Inferior parietal cortex (tissue), 1 donor: ENCODE results near the gene SYDE2.
"Not testable (repeated sequence)": the region's sequence is repeated elsewhere in the genome, so short reads cannot be mapped to it uniquely, and the experiment has no call there.

Experiments
- DNase-seq: peaks from one replicate; pipeline ENCODE4 v3.0.0-alpha.2; 2016; ENCODE audit errors: extremely low spot score

SYDE2 gene

DNA sequence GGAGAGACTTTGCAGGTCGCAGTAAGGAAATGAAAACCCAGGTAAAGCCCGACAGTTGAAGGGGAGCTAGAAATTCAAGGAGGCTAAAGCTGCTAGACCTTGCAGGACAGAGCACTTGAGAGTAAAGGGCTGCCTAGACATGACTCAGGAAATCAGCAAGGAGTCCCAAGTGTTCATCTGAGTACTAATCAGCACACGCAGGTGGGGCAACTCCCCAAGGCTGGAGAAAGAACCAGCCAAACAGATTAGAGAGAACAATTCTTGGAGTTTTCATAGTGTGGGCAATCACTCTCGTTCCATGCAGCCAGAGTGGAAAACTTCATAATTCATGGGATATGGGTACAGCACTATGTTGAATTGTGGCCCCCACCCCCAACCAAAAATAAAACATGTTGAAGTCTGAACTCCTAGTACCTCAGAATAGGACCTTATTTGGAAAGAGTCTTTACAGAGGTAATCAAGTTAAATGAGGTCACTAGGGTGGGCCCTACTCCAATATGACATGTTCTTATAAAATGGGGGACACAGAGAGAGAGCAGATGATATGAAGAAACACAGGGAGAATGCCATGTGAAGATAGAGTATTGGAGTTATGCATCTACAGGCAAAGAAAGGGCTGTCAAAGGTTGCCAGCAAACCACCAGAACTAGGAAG, 28.0 kb downstream of the SYDE2 start:
- DNase-seq = no peak

GRCh38 chr1:85171721-85172120, 29.1 kb downstream of the SYDE2 start:
- no peak for DNase-seq

DNA sequence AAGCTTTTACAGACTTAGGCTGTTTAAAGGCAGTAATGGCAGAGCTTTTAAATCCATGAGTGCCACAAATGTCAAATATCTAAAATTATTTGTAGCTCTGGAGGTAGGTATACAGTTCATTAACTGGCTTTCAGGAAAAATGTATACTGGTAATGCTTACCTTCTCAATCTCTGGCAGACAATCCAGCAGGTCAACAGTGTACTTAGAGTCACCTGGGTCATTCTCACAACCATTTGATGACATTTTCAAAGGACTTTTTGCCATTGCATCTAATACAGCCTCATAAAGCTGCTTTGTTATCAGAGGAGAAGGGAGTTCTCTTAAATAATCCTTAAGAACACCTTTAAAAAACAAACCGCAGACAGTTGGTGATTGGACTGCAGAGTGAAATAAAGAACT, 31.9 kb downstream of the SYDE2 start:
- DNase-seq = no peak

DNA sequence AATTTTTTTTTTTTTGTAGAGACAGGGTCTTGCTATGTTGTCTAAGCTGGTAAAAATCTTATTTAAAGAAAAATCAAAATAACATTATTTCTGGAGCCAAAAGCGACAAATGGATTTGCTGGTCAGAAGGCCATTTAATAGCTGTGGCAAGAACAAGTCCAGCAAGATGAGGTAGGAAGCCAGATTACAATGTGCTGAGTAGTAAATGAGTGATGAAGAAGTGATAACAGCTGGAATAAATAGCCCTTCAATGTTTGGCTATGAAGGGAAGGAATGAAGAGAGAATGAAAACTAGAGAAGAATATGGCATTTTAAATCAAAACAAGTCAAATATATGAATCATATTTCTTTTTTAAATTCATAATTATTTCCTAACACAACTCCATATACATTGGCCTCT, 34.5 kb downstream of the SYDE2 start:
- no peak for DNase-seq

- DNase-seq = no peak
Observed at GRCh38 chr1:85158910-85159309, 41.9 kb downstream of the SYDE2 start.

- no peak for DNase-seq
Observed at GRCh38 chr1:85157436-85157835, 43.4 kb downstream of the SYDE2 start.

DNA sequence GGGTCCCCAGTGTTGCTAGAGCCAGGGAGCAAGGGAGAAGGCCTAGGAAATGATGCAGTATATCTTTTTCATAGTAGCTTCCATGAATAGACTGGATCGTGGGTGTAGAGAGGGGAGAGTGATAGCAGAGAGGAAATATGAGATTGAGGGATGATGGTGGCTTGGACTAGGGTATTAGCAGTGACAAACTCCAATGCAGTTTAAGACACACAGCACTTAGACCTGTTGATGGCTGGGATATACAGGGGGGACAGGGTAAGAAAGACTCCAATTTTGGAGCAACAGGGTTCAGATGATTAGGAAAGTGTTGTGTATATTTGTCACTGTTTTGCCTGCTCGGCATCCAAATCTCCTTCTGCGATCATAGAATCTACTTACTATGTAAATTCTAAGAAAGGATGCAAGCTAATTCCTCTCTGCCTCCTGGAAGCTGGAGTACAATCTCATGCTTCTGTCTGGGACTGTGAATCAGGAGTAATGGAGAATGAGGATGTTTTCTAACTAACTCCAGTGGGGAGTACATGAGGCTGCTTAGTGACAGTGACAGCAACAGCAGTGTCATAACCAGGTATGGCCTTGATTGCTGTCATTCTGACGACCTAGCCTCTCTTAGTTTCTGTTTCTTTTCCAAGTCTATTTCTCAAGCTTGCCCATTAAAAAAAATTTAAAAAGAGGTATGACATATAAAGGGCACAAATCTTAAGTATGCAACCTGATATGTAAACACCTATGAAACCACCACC, 47.5 kb downstream of the SYDE2 start:
- no peak for DNase-seq

GRCh38 chr1:85151446-85151845, 49.4 kb downstream of the SYDE2 start:
- no peak for DNase-seq

GRCh38 chr1:85149805-85150204, 51.0 kb downstream of the SYDE2 start:
- no peak for DNase-seq

- no peak for DNase-seq
Observed at GRCh38 chr1:85148524-85149250, 52.1 kb downstream of the SYDE2 start.

- no peak for DNase-seq
Observed at GRCh38 chr1:85146972-85147359, 53.9 kb downstream of the SYDE2 start.

DNA sequence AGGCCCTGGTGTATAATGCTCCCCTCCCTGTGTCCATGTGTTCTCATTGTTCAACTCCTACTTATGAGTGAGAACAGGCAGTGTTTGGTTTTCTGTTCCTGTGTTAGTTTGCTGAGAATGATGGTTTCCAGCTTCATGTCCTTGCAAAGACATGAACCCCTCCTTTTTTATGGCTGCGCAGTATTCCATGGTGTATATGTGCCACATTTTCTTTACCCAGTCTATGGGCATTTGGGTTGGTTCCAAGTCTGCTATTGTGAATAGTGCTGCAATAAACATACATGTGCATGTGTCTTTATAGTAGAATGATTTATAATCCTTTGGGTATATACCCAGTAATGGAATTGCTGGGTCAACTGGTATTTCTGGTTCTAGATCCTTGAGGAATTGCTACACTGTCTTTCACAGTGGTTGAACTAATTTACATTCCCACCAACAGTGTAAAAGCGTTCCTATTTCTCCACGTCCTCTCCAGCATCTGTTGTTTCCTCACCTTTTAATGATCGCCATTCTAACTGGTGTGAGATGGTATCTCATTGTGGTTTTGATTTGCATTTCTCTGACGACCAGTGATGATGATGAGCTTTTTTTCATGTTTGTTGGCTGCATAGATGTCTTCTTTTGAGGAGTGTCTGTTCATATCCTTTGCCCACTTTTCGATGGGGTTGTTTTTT, 54.4 kb downstream of the SYDE2 start:
- not testable (repeated sequence) for DNase-seq

DNA sequence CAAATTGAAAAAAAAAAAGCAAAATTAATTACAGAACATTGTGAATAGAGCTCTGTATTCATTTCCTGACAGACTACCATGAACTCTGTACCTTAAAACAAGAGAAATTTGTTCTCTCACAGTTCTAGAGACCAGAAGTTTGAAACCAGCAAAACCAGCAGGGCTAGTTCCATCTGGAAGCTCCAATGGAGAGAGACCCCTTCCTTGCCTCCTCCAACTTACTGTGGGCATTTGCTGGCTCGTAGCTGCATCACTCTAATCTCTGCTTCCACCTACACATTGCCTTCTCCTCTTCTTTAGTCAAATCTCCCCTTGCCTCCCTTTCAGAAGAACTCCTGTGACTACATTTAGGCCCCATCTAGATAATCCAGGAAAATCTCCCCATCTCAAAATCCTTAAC, 56.5 kb downstream of the SYDE2 start:
- DNase-seq = no peak

DNA sequence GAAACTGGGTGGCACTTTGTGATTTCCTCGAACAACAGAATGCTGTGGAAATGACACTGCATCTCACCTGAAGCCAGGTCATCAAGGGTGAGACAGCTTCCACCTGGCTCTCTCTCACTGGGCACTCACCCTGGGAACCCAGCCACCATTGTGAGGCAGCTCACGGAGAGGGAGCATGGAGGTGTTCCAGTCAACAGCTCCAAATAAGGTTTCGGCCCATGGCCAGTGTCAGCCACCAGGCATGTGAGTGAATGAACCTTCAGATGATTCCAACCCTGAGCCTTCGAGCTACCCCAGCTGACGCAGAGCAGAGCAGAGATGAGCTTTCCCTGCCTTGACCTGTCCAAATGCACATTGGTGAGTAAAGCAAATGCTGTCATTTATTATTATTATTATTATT, 58.1 kb downstream of the SYDE2 start:
- DNase-seq = no peak

DNA sequence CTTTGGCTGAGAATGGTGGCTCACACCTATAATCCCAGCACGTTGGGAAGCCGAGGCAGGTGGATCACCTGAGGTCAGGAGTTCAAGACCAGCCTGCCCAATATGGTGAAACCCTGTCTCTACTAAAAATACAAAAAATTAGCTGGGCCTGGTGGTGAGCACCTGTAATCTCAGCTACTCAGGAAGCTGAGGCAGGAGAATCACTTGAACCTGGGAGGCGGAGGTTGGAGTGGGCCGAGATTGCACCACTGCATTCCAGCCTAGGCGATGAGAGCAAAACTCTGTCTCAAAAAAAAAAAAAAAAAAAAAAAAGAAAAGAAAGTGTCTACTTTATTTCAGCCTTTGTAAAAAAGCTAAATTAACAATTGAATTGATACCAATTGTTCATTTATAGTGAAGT, 62.4 kb downstream of the SYDE2 start:
- not testable (repeated sequence) for DNase-seq

GRCh38 chr1:85137660-85138059, 63.2 kb downstream of the SYDE2 start:
- DNase-seq = no peak

DNA sequence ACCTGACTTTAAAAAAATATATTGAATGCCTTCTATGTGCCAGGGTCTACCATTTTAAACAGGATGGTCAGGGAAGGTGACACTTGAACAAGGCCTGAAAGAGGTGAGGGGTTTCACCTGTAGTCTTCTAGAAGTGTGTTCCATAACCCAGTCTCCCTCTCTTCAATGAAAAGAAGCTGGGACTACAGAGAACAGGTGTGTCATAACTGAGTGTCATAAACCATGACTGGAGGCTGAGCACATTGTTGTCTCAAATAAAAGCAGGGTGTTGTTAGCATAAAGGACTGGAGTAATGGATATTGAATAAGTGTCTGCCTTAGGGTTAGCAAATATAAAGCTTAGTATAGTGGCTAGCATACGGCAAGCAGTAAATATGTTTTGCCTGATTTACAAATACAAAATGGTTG, 65.4 kb downstream of the SYDE2 start:
- no peak for DNase-seq

GRCh38 chr1:85134583-85135391, 66.0 kb downstream of the SYDE2 start:
- peak; percentile 6 for DNase-seq

- no peak for DNase-seq
Observed at GRCh38 chr1:85133565-85134159, 67.2 kb downstream of the SYDE2 start.

- DNase-seq = no peak
Observed at GRCh38 chr1:85132078-85132720, 68.6 kb downstream of the SYDE2 start.

DNA sequence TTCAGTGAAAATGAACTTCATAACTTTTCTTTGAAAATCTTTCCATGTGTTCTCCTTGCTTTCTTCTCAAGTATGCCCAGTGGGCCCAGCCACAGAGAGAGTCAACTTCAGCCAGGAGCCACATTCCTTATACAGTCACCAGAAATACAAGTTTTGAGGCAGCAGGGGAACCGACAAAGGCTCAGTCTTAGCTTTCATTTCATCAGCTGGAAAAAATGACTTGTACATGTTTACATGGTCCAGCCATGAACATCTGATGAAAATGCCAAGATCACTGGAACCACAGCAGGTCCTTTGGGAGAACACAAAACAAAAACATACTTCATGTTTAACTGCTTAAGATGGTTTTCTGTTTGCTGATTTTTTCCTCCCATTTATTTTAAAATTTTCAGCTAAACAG, 72.5 kb downstream of the SYDE2 start:
- no peak for DNase-seq
